ENCODE measurements around the gene HEXIM2. TPM values are rescaled to one million over a fixed set of nuclear protein-coding genes. Genes with fewer than 3 reads are reported as not detected.

Gene HEXIM2
- total and polyA plus RNA-seq, 4 donors = 4.3 to 10.6 (median 7.1) TPM

- H3K27me3 ChIP-seq (ENCODE audit: control insufficient read depth in 3 of 3, insufficient read depth in 3 of 3, low read length in 2 of 3) = no peaks in the 10 kb centered on the region
- no peaks in the 10 kb centered on the region for H3K9me3 ChIP-seq (ENCODE audit: control insufficient read depth in 4 of 4, insufficient read depth in 3 of 4, low read length in 3 of 4)
- no peaks in the 10 kb centered on the region for H3K36me3 ChIP-seq (ENCODE audit: control insufficient read depth in 4 of 4, insufficient read depth in 4 of 4, low read length in 4 of 4)
- H3K27ac ChIP-seq (ENCODE audit: low read depth in 1 of 2, low read length in 1 of 2) = no peak overlapping the region
- no peak overlapping the region for H3K9ac ChIP-seq (ENCODE audit: insufficient read depth in 1 of 2, low read length in 2 of 2)
- no peak for TF ChIP-seq CTCF (IDR thresholded peaks at IDR 0.05; ENCODE audit: control extremely low read depth, extremely low read depth)
- ATAC-seq (ENCODE audit: insufficient read depth, low FRiP score) (no peak), DNase-seq (no peak)
- no peaks in the 10 kb centered on the region for H3K4me1 ChIP-seq (ENCODE audit: control insufficient read depth in 5 of 5, insufficient read depth in 5 of 5, low read length in 5 of 5)
- H3K4me3 ChIP-seq = no peak overlapping the region
- 77 to 83% methylated on average over 11 of the region's 11 CpGs for WGBS, 2 donors
Measured at GRCh38 chr17:45190503-45191255, 29.0 kb downstream of the HEXIM2 start.

- H3K27ac ChIP-seq (ENCODE audit: low read depth in 1 of 2, low read length in 1 of 2) = no peak overlapping the region
- no peaks in the 10 kb centered on the region for H3K9me3 ChIP-seq (ENCODE audit: control insufficient read depth in 4 of 4, insufficient read depth in 3 of 4, low read length in 3 of 4)
- ATAC-seq (ENCODE audit: insufficient read depth, low FRiP score) (no peak), DNase-seq (no peak)
- no peak for TF ChIP-seq CTCF (IDR thresholded peaks at IDR 0.05; ENCODE audit: control extremely low read depth, extremely low read depth)
- no peaks in the 10 kb centered on the region for H3K36me3 ChIP-seq (ENCODE audit: control insufficient read depth in 4 of 4, insufficient read depth in 4 of 4, low read length in 4 of 4)
- H3K27me3 ChIP-seq (ENCODE audit: control insufficient read depth in 3 of 3, insufficient read depth in 3 of 3, low read length in 2 of 3) = no peaks in the 10 kb centered on the region
- no peak overlapping the region for H3K9ac ChIP-seq (ENCODE audit: insufficient read depth in 1 of 2, low read length in 2 of 2)
- H3K4me1 ChIP-seq (ENCODE audit: control insufficient read depth in 5 of 5, insufficient read depth in 5 of 5, low read length in 5 of 5) = peaks cover 0 to 10% (median 0%) of the 10 kb centered on the region in 5 donors
- H3K4me3 ChIP-seq = no peak overlapping the region
Measured at GRCh38 chr17:45195424-45195823, 33.7 kb downstream of the HEXIM2 start.

- ATAC-seq (ENCODE audit: insufficient read depth, low FRiP score) = no peak
- no peak for TF ChIP-seq CTCF (IDR thresholded peaks at IDR 0.05; ENCODE audit: control extremely low read depth, extremely low read depth)
- 84 to 90% methylated on average over 6 of the region's 6 CpGs for WGBS, 2 donors
Measured at GRCh38 chr17:45197108-45197507, 35.4 kb downstream of the HEXIM2 start.

More at GRCh38 chr17:45197108-45197507, 35.4 kb downstream of the HEXIM2 start:
- Histone ChIP-seq H3K36me3 (ENCODE audit: control insufficient read depth in 4 of 4, insufficient read depth in 4 of 4, low read length in 4 of 4) (no peaks in the 10 kb centered on the region), H3K4me3 (no peak overlapping the region), H3K9me3 (ENCODE audit: control insufficient read depth in 4 of 4, insufficient read depth in 3 of 4, low read length in 3 of 4) (no peaks in the 10 kb centered on the region), H3K9ac (ENCODE audit: insufficient read depth in 1 of 2, low read length in 2 of 2) (no peak overlapping the region), H3K4me1 (ENCODE audit: control insufficient read depth in 5 of 5, insufficient read depth in 5 of 5, low read length in 5 of 5) (peaks cover 0 to 10% (median 0%) of the 10 kb centered on the region in 5 donors), H3K27ac (ENCODE audit: low read depth in 1 of 2, low read length in 1 of 2) (no peak overlapping the region), H3K27me3 (ENCODE audit: control insufficient read depth in 3 of 3, insufficient read depth in 3 of 3, low read length in 2 of 3) (no peaks in the 10 kb centered on the region)
- no peak for DNase-seq

Measured in lung (tissue), 12 donors.